Left colon (tissue), 2 donors: Measurements from ENCODE around the gene HSFY1. TPM values are rescaled to one million over a fixed set of nuclear protein-coding genes. Genes with fewer than 3 reads are reported as not detected.
"Not testable (repeated sequence)": the region's sequence is repeated elsewhere in the genome, so short reads cannot be mapped to it uniquely, and the experiment has no call there.

Experiments
- ATAC-seq: fragments of 200-7000 bp; cut with Tn5 transposase; one replicate; pipeline ENCODE4 v1.9.1; 2020; ENCODE audit warnings: mild to moderate bottlenecking, moderate library complexity
- DNase-seq, 2 donors: peaks; one replicate each; pipeline ENCODE4 v3.0.0-alpha.2; 2020
- intact Hi-C, 2 donors: fragments of 100-400 bp; cut with DNase I in 1 of 2; cut with micrococcal nuclease in 1 of 2; formaldehyde crosslinking; loops; one replicate each; pipeline versions ENCODE4 v1.11.2 to v1.14.0; 2022; cut with DNase I, micrococcal nuclease
- long read RNA-seq: library from polyadenylated mRNA; unstranded; transcript quantifications from one replicate; pipeline ENCODE4 v2.0.0, GENCODE V29; 2021
- total RNA-seq, 2 donors: library from RNA; stranded (reverse); fragmentation: NEBNext Ultra II Directional; extraction: Animal tissue kit (Norgen Biotek cat#: 25700); gene quantifications; one replicate each; pipeline ENCODE4 v1.2.1, GENCODE V29; 2021
- donor health status: DM: no; HTN: no; CAD: no.
- donor health status: DM: yes; HTN: yes; CAD: no.

HSFY1 gene
- not detected for total RNA-seq
- long read RNA-seq, result 0 reads

DNA sequence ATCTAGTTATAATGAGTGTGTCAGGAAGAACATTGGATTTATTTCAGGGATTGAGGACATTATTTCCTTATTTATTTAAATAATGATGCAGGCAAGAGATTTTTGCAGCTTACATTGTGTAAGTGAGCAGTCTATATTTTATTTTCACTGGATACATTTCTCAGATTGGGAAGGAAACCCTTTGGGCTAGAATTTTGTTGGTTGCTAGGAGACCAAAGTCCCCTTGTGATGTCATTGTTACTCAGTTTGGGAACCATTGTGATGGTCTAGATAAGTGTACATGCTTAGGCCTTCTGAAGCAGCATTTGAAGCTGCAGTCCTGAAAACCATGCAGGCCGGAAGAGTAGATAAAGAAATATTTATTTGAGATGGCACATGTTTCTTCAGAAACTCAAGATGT is at the start of gene HSFY1:
Gene HSFY1, plus strand, starts transcription at position 301 of the 400 bp plus-strand sequence. Its CDS starts 68 bp downstream, at position 369.
- intact Hi-C loops, DNase-seq, ATAC-seq: not testable (repeated sequence)

DNA sequence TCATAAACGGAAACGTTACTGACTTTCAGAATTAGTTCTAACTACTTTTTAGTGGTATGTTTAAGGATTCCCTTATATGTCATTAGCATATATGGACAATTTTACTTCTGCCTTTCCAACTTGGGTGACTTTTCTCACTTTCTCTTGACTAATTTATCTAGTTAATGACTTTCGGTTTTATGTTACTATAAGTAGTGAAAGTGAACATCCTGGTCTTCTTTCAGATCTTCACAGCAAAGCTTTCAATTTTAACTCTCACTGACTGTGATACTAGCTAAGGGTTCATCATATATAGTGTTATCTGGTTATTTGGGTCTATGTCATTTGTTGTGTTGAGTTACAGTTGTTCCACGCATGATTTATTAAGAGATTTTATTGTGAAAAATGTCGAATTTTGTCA is 42.3 kb upstream of the HSFY1 start:
- DNase-seq, intact Hi-C loops, ATAC-seq: not testable (repeated sequence)

DNA sequence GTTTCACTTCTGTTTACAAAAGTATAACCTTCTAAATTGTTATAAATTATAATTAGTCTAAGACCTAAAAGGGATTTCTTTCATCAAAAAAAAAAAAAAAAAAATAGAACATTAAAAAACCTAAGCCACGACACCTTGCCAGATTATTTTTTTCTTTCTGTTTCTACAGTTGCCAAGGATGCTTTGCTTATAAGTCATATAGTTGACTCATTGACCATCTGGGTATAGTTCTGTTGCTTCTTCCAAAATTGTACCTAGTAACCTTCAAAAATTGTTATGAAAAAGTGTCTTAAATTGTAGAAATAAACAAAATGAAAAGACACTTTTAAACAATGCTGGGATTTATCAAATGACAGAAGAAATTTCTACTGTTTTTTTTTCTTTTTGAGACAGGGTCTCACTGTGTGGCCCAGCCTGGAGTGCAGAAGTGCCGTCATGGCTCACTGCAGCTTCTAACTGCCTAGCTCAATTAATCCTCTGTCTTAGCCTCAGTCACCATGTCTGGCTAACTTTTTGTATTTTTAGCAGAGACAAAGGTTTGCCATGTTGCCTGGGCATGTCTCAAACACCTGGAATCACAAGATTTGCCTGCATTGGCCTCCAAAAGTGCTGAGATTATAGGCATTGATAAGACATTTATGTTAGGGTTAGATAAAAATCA is 15.4 kb upstream of the HSFY1 start:
- intact Hi-C loops, DNase-seq, ATAC-seq: not testable (repeated sequence)

GRCh38 chrY:18538952-18539351 is 7.6 kb upstream of the HSFY1 start:
- ATAC-seq, result not testable (repeated sequence)

GRCh38 chrY:18553132-18553531 is 6.6 kb downstream of the HSFY1 start:
- ATAC-seq, DNase-seq, intact Hi-C loops: not testable (repeated sequence)

More at GRCh38 chrY:18538952-18539351, 7.6 kb upstream of the HSFY1 start:
- intact Hi-C loops, DNase-seq: not testable (repeated sequence)

- DNase-seq, ATAC-seq, intact Hi-C loops: not testable (repeated sequence)
Measured at GRCh38 chrY:18565915-18566314, 19.4 kb downstream of the HSFY1 start.

Other genes starting within 250 kb of the HSFY1 start
- gene HSFY2, start 227.0 kb downstream of the HSFY1 start, total RNA-seq, result not detected